K562 (cell line): ENCODE measurements around the gene MNDA. TPM values are rescaled to one million over a fixed set of nuclear protein-coding genes. Genes with fewer than 3 reads are reported as not detected.

Experiments used
- ATAC-seq: fragments of 200-7000 bp; cut with Tn5 transposase; 3 replicates; pipeline ENCODE4 v1.9.1; 2020; ENCODE audit warnings: moderate library complexity
- BruUV-seq: library from RNA; stranded (reverse); fragments of 400-500 nt; replicated peaks from 2 replicates; lab custom pipeline; 2021; lab: Mats Ljungman, UMichigan
- CTCF ChIA-PET: fragments of 300-600 bp; formaldehyde crosslinking; extraction: SDS; loops from one replicate; lab custom pipeline; 2021; ENCODE audit warnings: low intra/inter-chr PET ratio; lab: Yijun Ruan, JAX
- POLR2A ChIA-PET: fragments of 300-600, 350-650 bp; sonication (Branson Sonifier 250); formaldehyde crosslinking; extraction: SDS; loops from one replicate; lab custom pipeline; 2021; ENCODE audit warnings: antibody characterized with exemption, inconsistent platforms; lab: Yijun Ruan, JAX
- DNase-seq, 4 experiments: peaks; one replicate each; pipeline versions ENCODE4 v3.0.0 to v3.0.0-alpha.2; 2011 to 2018; ENCODE audit warnings: low spot score in 3 of 4, mixed read lengths in 3 of 4; ENCODE audit errors: extremely low read depth in 1 of 4
- FAIRE-seq: peaks from 2 replicates; lab custom pipeline; 2011; peaks lifted over from hg19 to GRCh38; lab: Jason Lieb, UNC
- H2AFZ ChIP-seq: 2 replicates; pipeline ENCODE4 v1.6.0; 2011; ENCODE audit warnings: low read depth, low read length, control low read depth, inconsistent platforms
- H3K27ac ChIP-seq: fragments of 200-600 bp; 3 replicates; pipeline ENCODE4 v1.8.0; 2011; ENCODE audit warnings: low read depth, mild to moderate bottlenecking, control low read depth, inconsistent platforms, low read length, moderate library complexity, mixed read lengths; ENCODE audit errors: extremely low read depth
- H3K27me3 ChIP-seq, 2 experiments: fragments of 300-600 bp in 1 of 2; 2 replicates in 1 of 2; 3 replicates in 1 of 2; pipeline versions ENCODE4 v1.6.0 to v1.8.0; 2011; ENCODE audit warnings: inconsistent platforms in 2 of 2, low read length in 2 of 2, mild to moderate bottlenecking in 1 of 2, mixed read lengths in 1 of 2, moderate library complexity in 1 of 2; ENCODE audit not compliant: control insufficient read depth in 2 of 2, insufficient read depth in 2 of 2
- H3K36me3 ChIP-seq: fragments of 300-600 bp; 3 replicates; pipeline ENCODE4 v1.8.0; 2011; ENCODE audit warnings: mild to moderate bottlenecking, low read length, inconsistent platforms; ENCODE audit not compliant: control insufficient read depth, insufficient read depth
- H3K4me1 ChIP-seq, 2 experiments: fragments of 200-600 bp in 1 of 2; replicated peaks in 1 of 2; 2 replicates in 1 of 2; 3 replicates in 1 of 2; pipeline versions ENCODE4 v1.5.1 to v1.8.0; 2011; ENCODE audit warnings: inconsistent platforms in 2 of 2, low read length in 2 of 2, mild to moderate bottlenecking in 1 of 2, mixed read lengths in 1 of 2, moderate library complexity in 1 of 2; ENCODE audit not compliant: control insufficient read depth in 2 of 2, insufficient read depth in 2 of 2
- H3K4me2 ChIP-seq: 2 replicates; pipeline ENCODE4 v1.6.1; 2011; ENCODE audit warnings: low read length, control low read depth, inconsistent platforms, mixed read lengths; ENCODE audit not compliant: insufficient read depth
- H3K4me3 ChIP-seq: fragments of 200-600 bp; sonication (generic), shearing (Covaris generic); 2 replicates; pipeline ENCODE4 v1.5.1; 2016; ENCODE audit warnings: control low read depth, inconsistent platforms
- H3K79me2 ChIP-seq: fragments of 200-600 bp; 3 replicates; pipeline ENCODE4 v1.8.0; 2011; ENCODE audit warnings: low read length, inconsistent platforms; ENCODE audit not compliant: control insufficient read depth, insufficient read depth
- H3K9ac ChIP-seq, 2 experiments: 2 replicates each; pipeline versions ENCODE4 v1.6.0 to v1.6.1; 2011; ENCODE audit warnings: low read depth in 2 of 2, low read length in 2 of 2, control low read depth in 1 of 2, inconsistent platforms in 1 of 2, mild to moderate bottlenecking in 1 of 2, mixed read lengths in 1 of 2; ENCODE audit not compliant: insufficient read depth in 1 of 2
- H3K9me1 ChIP-seq: one replicate; pipeline ENCODE4 v1.6.0; 2011; ENCODE audit warnings: inconsistent platforms, mild to moderate bottlenecking, low read length, moderate library complexity; ENCODE audit not compliant: control insufficient read depth, insufficient read depth
- H3K9me3 ChIP-seq: replicated peaks from 2 replicates; pipeline ENCODE4 v1.5.1; 2011; ENCODE audit warnings: low read depth, low read length, inconsistent platforms; ENCODE audit not compliant: control insufficient read depth, insufficient read depth
- H4K20me1 ChIP-seq: replicated peaks from 2 replicates; pipeline ENCODE4 v1.6.1; 2011; ENCODE audit warnings: low read length, inconsistent platforms, mixed read lengths; ENCODE audit not compliant: control insufficient read depth, insufficient read depth
- CEBPG ChIP-seq, 3 experiments: fragments of 200-800 bp in 1 of 3; sonication (Bioruptor generic) in 1 of 3; sonication (generic) in 1 of 3; formaldehyde crosslinking in 1 of 3; IDR thresholded peaks in 2 of 3; conservative IDR thresholded peaks in 1 of 3; 2 replicates each; pipeline versions ENCODE4 v1.6.1 to v1.8.0; 2016 to 2022; ENCODE audit warnings: missing compliant biosample characterization in 2 of 3, missing genetic modification characterization in 2 of 3, mild to moderate bottlenecking in 1 of 3, missing genetic modification reagents in 1 of 3
- ETV6 ChIP-seq, 3 experiments: fragments of 150-350 bp in 1 of 3; sonication (generic) in 1 of 3; formaldehyde crosslinking in 1 of 3; IDR thresholded peaks; 2 replicates each; pipeline versions ENCODE4 v1.6.1 to v1.8.0; 2014 to 2022; ENCODE audit warnings: borderline replicate concordance in 2 of 3, low read depth in 2 of 3, antibody characterized with exemption in 1 of 3, low read length in 1 of 3, mild to moderate bottlenecking in 1 of 3, missing genetic modification reagents in 1 of 3
- GABPB2 ChIP-seq: fragments of 250-450 bp; sonication (Bioruptor Pico); conservative IDR thresholded peaks from 2 replicates; pipeline ENCODE4 v1.5.1; 2021; ENCODE audit warnings: mild to moderate bottlenecking
- ZFX ChIP-seq: sonication (generic); formaldehyde crosslinking; IDR thresholded peaks from 2 replicates; pipeline ENCODE4 v1.8.0; 2022; ENCODE audit warnings: mild to moderate bottlenecking, missing genetic modification reagents, moderate library complexity
- WGBS: fragments of 100-300 bp; shearing (Covaris generic); methylation state at CpG from one replicate; pipeline ENCODE4 v1.1.6; 2016; ENCODE audit warnings: low coverage, mixed read lengths; ENCODE audit not compliant: insufficient coverage; ENCODE audit errors: missing lambda C conversion rate; 5-methylcytosine and 5-hydroxymethylcytosine counted together
- in situ Hi-C: fragments of 300-500 bp; cut with MboI; formaldehyde crosslinking; loops from 4 replicates; pipeline ENCODE4 v1.15.0; 2018; ENCODE audit warnings: inconsistent platforms, mixed read lengths
- intact Hi-C: fragments of 100-400 bp; cut with micrococcal nuclease; formaldehyde crosslinking; loops from 2 replicates; pipeline ENCODE4 v1.14.2; 2022
- polyA plus RNA-seq, 8 experiments: library from polyadenylated mRNA; depleted of rRNA in 4 of 8; stranded (reverse) in 5 of 8; unstranded in 3 of 8; fragments of >200 nt; fragmentation: Nextera tagmentation in 2 of 8; fragmentation: Illumina TruSeq in 1 of 8; extraction: Ambion mirVana in 2 of 8; extraction: Trizol in 1 of 8; gene quantifications; 2 replicates each; pipeline versions ENCODE4 v1.2.1 to v1.2.3, GENCODE V29; 2011 to 2014; ENCODE audit warnings: inconsistent platforms in 1 of 8, missing spikeins in 1 of 8
- total RNA-seq, 7 experiments: library from RNA; depleted of rRNA in 6 of 7; stranded (reverse); fragments of >200 nt in 6 of 7; fragmentation: Illumina TruSeq in 2 of 7; extraction: Trizol in 2 of 7; gene quantifications; 2 replicates each; pipeline versions ENCODE4 v1.2.1 to v1.2.3, GENCODE V29; 2011 to 2021; ENCODE audit warnings: low replicate concordance in 1 of 7

Gene MNDA
- total and polyA plus RNA-seq, 9 of the 15 experiments (the other 6 are each of a cell fraction or from before 2014, with no cell fraction given), result 0.08 to 0.14 (median 0.09) TPM; not detected in 6

DNA sequence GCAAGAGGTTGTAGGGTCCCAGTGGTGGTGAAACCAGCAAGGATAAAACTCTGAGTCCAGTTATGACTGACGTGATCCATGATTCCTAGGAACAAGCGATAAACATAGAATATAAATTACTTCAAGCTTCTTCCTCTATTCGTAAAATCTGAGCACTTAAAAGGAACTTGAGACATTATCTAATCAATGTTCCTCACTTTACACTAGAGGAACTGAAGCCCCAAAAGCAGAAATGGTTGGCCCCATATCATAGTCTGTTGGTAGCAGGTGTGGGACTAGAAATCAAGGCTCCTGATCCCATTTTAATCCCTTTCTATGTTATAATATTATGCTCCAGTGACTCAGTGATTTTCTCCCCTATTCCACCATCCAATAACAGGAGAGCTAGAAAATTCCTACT lies 21.9 kb upstream of the MNDA start (continued):
- TF ChIP-seq ETV6 (IDR thresholded peaks at IDR 0.05; ENCODE audit: borderline replicate concordance in 1 of 2, low read depth in 2 of 2, low read length in 1 of 2) (no peak), ETV6 (CRISPR knock-in tag; IDR thresholded peaks at IDR 0.05; ENCODE audit: borderline replicate concordance) (no peak), GABPB2 (no peak)

DNA sequence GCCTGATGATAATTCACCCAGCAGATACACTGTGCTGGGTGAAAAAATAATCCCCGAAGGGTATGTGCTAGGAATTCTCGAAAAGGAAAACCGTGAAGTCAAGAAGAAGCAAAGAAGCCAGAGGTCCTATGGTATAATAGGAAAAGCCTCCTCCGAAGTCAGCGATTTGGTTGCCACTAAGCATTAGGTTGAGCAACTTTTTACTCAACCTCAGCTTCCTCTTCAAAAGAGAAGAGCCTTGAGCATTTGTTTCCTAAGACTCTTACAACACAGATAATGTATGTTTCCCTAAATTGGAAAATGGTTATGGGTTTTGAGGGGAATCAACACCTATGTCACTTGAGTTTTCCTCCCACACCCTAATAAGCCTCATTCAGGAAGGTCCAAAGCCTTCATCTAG lies 21.3 kb upstream of the MNDA start:
- no TSS peak for BruUV-seq
- intact Hi-C loops (loop anchor here (10.0 kb wide), 1 partner anchor 265 kb away; the partner anchor contains the start of gene AIM2), in situ Hi-C loops (no loop called here)
- FAIRE-seq (no peak), ATAC-seq (no peak), DNase-seq (no peak)
- Histone ChIP-seq H3K27ac (no peak overlapping the region), H3K9me1 (no peaks in the 10 kb centered on the region), H3K4me2 (no peak overlapping the region), H3K36me3 (no peaks in the 10 kb centered on the region), H2AFZ (peak overlapping the region; percentile 55; the same call in 1 of the 2 replicates), H3K4me3 (no peak overlapping the region), H3K79me2 (no peaks in the 10 kb centered on the region), H3K4me1 (peaks cover 0 to 1% of the 10 kb centered on the region in 2 experiments; a peak in 2 of 5 replicates), H3K27me3 (no peaks in the 10 kb centered on the region), H3K9me3 (no peaks in the 10 kb centered on the region), H4K20me1 (no peaks in the 10 kb centered on the region), H3K9ac (no peak overlapping the region)
- 63% methylated on average over 5 of the region's 5 CpGs for WGBS
- ChIA-PET POLR2A (interaction anchor here (0.6 to 5.7 kb wide), 2 partner anchors 9 to 49 kb away, joined by 3 to 21 read pairs; no protein-coding TSS in a partner anchor), CTCF (no interaction called here)
- TF ChIP-seq ZFX (CRISPR knock-in tag), result no peak
- TF ChIP-seq CEBPG (CRISPR knock-in tag; IDR thresholded peaks at IDR 0.05), result no peak
- 0 out of 4 replicates have a peak, but pooled peaks of 1 of the 2 experiments have one; percentile 8 for TF ChIP-seq CEBPG (tag; conservative IDR thresholded peaks at IDR 0.05 in 1 of 2, IDR thresholded peaks at IDR 0.05 in 1 of 2)
